Subcutaneous abdominal adipose tissue (tissue), 5 donors: ENCODE data around the gene QSOX2.

Experiments
- H3K27ac ChIP-seq: one replicate; pipeline ENCODE4 v1.7.0; 2013; ENCODE audit warnings: low read depth, mild to moderate bottlenecking, inconsistent platforms, low read length, moderate library complexity
- H3K27me3 ChIP-seq, 5 donors: one replicate each; pipeline ENCODE4 v1.7.0; 2013; ENCODE audit warnings: low read length in 5 of 5, inconsistent platforms in 1 of 5; ENCODE audit not compliant: control insufficient read depth in 5 of 5, insufficient read depth in 4 of 5
- H3K36me3 ChIP-seq, 5 donors: one replicate each; pipeline ENCODE4 v1.7.0; 2013; ENCODE audit warnings: low read length in 5 of 5; ENCODE audit not compliant: control insufficient read depth in 5 of 5, insufficient read depth in 5 of 5
- H3K4me1 ChIP-seq, 5 donors: one replicate each; pipeline ENCODE4 v1.7.0; 2013; ENCODE audit warnings: low read length in 5 of 5, mild to moderate bottlenecking in 3 of 5, moderate library complexity in 1 of 5; ENCODE audit not compliant: control insufficient read depth in 5 of 5, insufficient read depth in 5 of 5
- H3K4me3 ChIP-seq, 5 donors: one replicate each; pipeline ENCODE4 v1.7.0; 2013; ENCODE audit warnings: low read length in 5 of 5, low read depth in 1 of 5
- H3K9ac ChIP-seq, 5 donors: one replicate each; pipeline ENCODE4 v1.7.0; 2013; ENCODE audit warnings: low read length in 5 of 5, mild to moderate bottlenecking in 4 of 5, moderate library complexity in 3 of 5
- H3K9me3 ChIP-seq, 5 donors: one replicate each; pipeline ENCODE4 v1.7.0; 2013; ENCODE audit warnings: low read length in 5 of 5; ENCODE audit not compliant: control insufficient read depth in 5 of 5
- donor health status: healthy.
- donor health status: healthy.
- donor health status: healthy.
- donor health status: healthy.
- donor health status: healthy.

The QSOX2 gene

GRCh38 chr9:136211441-136212344, 33.9 kb downstream of the QSOX2 start:
- no peak overlapping the region for H3K4me3 ChIP-seq
- no peaks in the 10 kb centered on the region for H3K4me1 ChIP-seq
- H3K27ac ChIP-seq = no peak overlapping the region
- no peak overlapping the region for H3K9ac ChIP-seq
- no peaks in the 10 kb centered on the region for H3K27me3 ChIP-seq
- peaks cover 0 to 76% (median 56%) of the 10 kb centered on the region in 5 donors for H3K36me3 ChIP-seq
- peaks cover 0 to 9% (median 4%) of the 10 kb centered on the region in 5 donors for H3K9me3 ChIP-seq

- no peak overlapping the region for H3K27ac ChIP-seq
- no peaks in the 10 kb centered on the region for H3K4me1 ChIP-seq
- H3K9me3 ChIP-seq = peaks cover 0 to 9% (median 4%) of the 10 kb centered on the region in 5 donors
- H3K9ac ChIP-seq = no peak overlapping the region
- no peak overlapping the region for H3K4me3 ChIP-seq
- H3K36me3 ChIP-seq = peaks cover 0 to 70% (median 50%) of the 10 kb centered on the region in 5 donors
- no peaks in the 10 kb centered on the region for H3K27me3 ChIP-seq
Observed at GRCh38 chr9:136211006-136211405, 34.6 kb downstream of the QSOX2 start.

GRCh38 chr9:136210276-136210675, 35.3 kb downstream of the QSOX2 start:
- Histone ChIP-seq H3K9ac (no peak overlapping the region), H3K4me1 (no peaks in the 10 kb centered on the region), H3K36me3 (peaks cover 0 to 66% (median 45%) of the 10 kb centered on the region in 5 donors), H3K9me3 (peaks cover 0 to 9% (median 4%) of the 10 kb centered on the region in 5 donors), H3K27me3 (peaks cover 0 to 6% (median 4%) of the 10 kb centered on the region in 5 donors), H3K27ac (no peak overlapping the region), H3K4me3 (no peak overlapping the region)

GRCh38 chr9:136209786-136210185, 35.8 kb downstream of the QSOX2 start:
- Histone ChIP-seq H3K27me3 (peaks cover 0 to 9% (median 6%) of the 10 kb centered on the region in 5 donors), H3K4me1 (peaks cover 0 to 2% (median 0%) of the 10 kb centered on the region in 5 donors), H3K27ac (no peak overlapping the region), H3K4me3 (no peak overlapping the region), H3K9me3 (peaks cover 0 to 9% (median 4%) of the 10 kb centered on the region in 5 donors), H3K36me3 (peaks cover 0 to 62% (median 41%) of the 10 kb centered on the region in 5 donors), H3K9ac (no peak overlapping the region)

- peaks cover 0 to 3% (median 0%) of the 10 kb centered on the region in 5 donors for H3K4me1 ChIP-seq
- H3K4me3 ChIP-seq = no peak overlapping the region
- H3K27me3 ChIP-seq = peaks cover 5 to 15% (median 12%) of the 10 kb centered on the region in 5 donors
- peaks cover 0 to 7% (median 4%) of the 10 kb centered on the region in 5 donors for H3K9me3 ChIP-seq
- no peak overlapping the region for H3K27ac ChIP-seq
- peaks cover 0 to 57% (median 36%) of the 10 kb centered on the region in 5 donors for H3K36me3 ChIP-seq
- no peak overlapping the region for H3K9ac ChIP-seq
Observed at GRCh38 chr9:136209232-136209631, 36.4 kb downstream of the QSOX2 start.

- H3K4me1 ChIP-seq = peaks cover 0 to 3% (median 0%) of the 10 kb centered on the region in 5 donors
- no peak overlapping the region for H3K9ac ChIP-seq
- H3K9me3 ChIP-seq = peaks cover 0 to 2% (median 2%) of the 10 kb centered on the region in 5 donors
- no peak overlapping the region for H3K4me3 ChIP-seq
- H3K27ac ChIP-seq = no peak overlapping the region
- H3K27me3 ChIP-seq = peaks cover 11 to 20% (median 18%) of the 10 kb centered on the region in 5 donors
- H3K36me3 ChIP-seq = peaks cover 0 to 51% (median 31%) of the 10 kb centered on the region in 5 donors
Observed at GRCh38 chr9:136208675-136209074, 36.9 kb downstream of the QSOX2 start.

GRCh38 chr9:136207616-136208015, 38.0 kb downstream of the QSOX2 start:
- peaks cover 0 to 3% (median 0%) of the 10 kb centered on the region in 5 donors for H3K4me1 ChIP-seq
- H3K4me3 ChIP-seq = no peak overlapping the region
- no peak overlapping the region for H3K9ac ChIP-seq
- H3K36me3 ChIP-seq = peaks cover 0 to 41% (median 25%) of the 10 kb centered on the region in 5 donors
- no peak overlapping the region for H3K27ac ChIP-seq
- H3K9me3 ChIP-seq = no peaks in the 10 kb centered on the region
- H3K27me3 ChIP-seq = peaks cover 19 to 29% (median 23%) of the 10 kb centered on the region in 5 donors

GRCh38 chr9:136206602-136207275, 38.9 kb downstream of the QSOX2 start:
- H3K4me3 ChIP-seq = no peak overlapping the region
- no peak overlapping the region for H3K9ac ChIP-seq
- H3K27me3 ChIP-seq = peaks cover 23 to 35% (median 29%) of the 10 kb centered on the region in 5 donors
- H3K4me1 ChIP-seq = peaks cover 0 to 3% (median 0%) of the 10 kb centered on the region in 5 donors
- peaks cover 0 to 36% (median 19%) of the 10 kb centered on the region in 5 donors for H3K36me3 ChIP-seq
- no peak overlapping the region for H3K27ac ChIP-seq
- no peaks in the 10 kb centered on the region for H3K9me3 ChIP-seq

GRCh38 chr9:136205707-136205992, 40.0 kb downstream of the QSOX2 start:
- H3K27me3 ChIP-seq = peaks cover 34 to 45% (median 40%) of the 10 kb centered on the region in 5 donors
- H3K9ac ChIP-seq = no peak overlapping the region
- H3K9me3 ChIP-seq = no peaks in the 10 kb centered on the region

More at GRCh38 chr9:136205707-136205992, 40.0 kb downstream of the QSOX2 start:
- H3K4me1 ChIP-seq = peaks cover 0 to 3% (median 0%) of the 10 kb centered on the region in 5 donors
- no peak overlapping the region for H3K27ac ChIP-seq
- H3K36me3 ChIP-seq = peaks cover 0 to 28% (median 12%) of the 10 kb centered on the region in 5 donors
- no peak overlapping the region for H3K4me3 ChIP-seq
